ENCODE data around the gene TMEM61. TPM values are rescaled to one million over a fixed set of nuclear protein-coding genes. Genes with fewer than 3 reads are reported as not detected.
"Not testable (repeated sequence)": the region's sequence is repeated elsewhere in the genome, so short reads cannot be mapped to it uniquely, and the experiment has no call there.

Gene TMEM61
- total RNA-seq, 1 donor from 2014 or later: not detected

GRCh38 chr1:54962612-54963395 lies 17.6 kb upstream of the TMEM61 start:
- DNase-seq (ENCODE audit: low read depth): no peak

- DNase-seq (ENCODE audit: low read depth): not testable (repeated sequence)
Observed at GRCh38 chr1:54963829-54964228, 16.6 kb upstream of the TMEM61 start.

GRCh38 chr1:54965624-54966340 lies 14.6 kb upstream of the TMEM61 start:
- peak; percentile 89 for DNase-seq (ENCODE audit: low read depth)

- DNase-seq (ENCODE audit: low read depth): no peak
Observed at GRCh38 chr1:54967372-54967771, 13.1 kb upstream of the TMEM61 start.

GRCh38 chr1:54968551-54968950 lies 11.9 kb upstream of the TMEM61 start:
- DNase-seq (ENCODE audit: low read depth): no peak

GRCh38 chr1:54969879-54970278 lies 10.5 kb upstream of the TMEM61 start:
- DNase-seq (ENCODE audit: low read depth): no peak

GRCh38 chr1:54970901-54971300 lies 9.5 kb upstream of the TMEM61 start:
- no peak for DNase-seq (ENCODE audit: low read depth)

GRCh38 chr1:54971317-54971791 lies 9.1 kb upstream of the TMEM61 start:
- DNase-seq (ENCODE audit: low read depth): peak; percentile 64

GRCh38 chr1:54972436-54972835 lies 8.0 kb upstream of the TMEM61 start:
- DNase-seq (ENCODE audit: low read depth): no peak

- peak; percentile 99 for DNase-seq (ENCODE audit: low read depth)
Observed at GRCh38 chr1:54973205-54973921, 7.1 kb upstream of the TMEM61 start.

GRCh38 chr1:54975356-54976108 lies 4.9 kb upstream of the TMEM61 start:
- DNase-seq (ENCODE audit: low read depth): no peak

GRCh38 chr1:54976747-54977146 lies 3.7 kb upstream of the TMEM61 start:
- DNase-seq (ENCODE audit: low read depth): no peak

- DNase-seq (ENCODE audit: low read depth): no peak
Observed at GRCh38 chr1:54977533-54978297, 2.7 kb upstream of the TMEM61 start.

GRCh38 chr1:54978528-54979326 lies 1.7 kb upstream of the TMEM61 start:
- no peak for DNase-seq (ENCODE audit: low read depth)

- DNase-seq (ENCODE audit: low read depth): no peak
Observed at GRCh38 chr1:54979327-54979891, 1.0 kb upstream of the TMEM61 start.

GRCh38 chr1:54980046-54980527 lies 341 bp upstream of the TMEM61 start:
- no peak for DNase-seq (ENCODE audit: low read depth)

- no peak for DNase-seq (ENCODE audit: low read depth)
Observed at GRCh38 chr1:54981466-54981865, 1.0 kb downstream of the TMEM61 start.

- DNase-seq (ENCODE audit: low read depth): no peak
Observed at GRCh38 chr1:54982739-54983138, 2.3 kb downstream of the TMEM61 start.

All from myocyte (in vitro differentiated cells).